GM23248 (cell line): ENCODE results near the gene GREB1.

ENCODE experiments used
- EZH2 ChIP-seq: fragments of 200-600 bp; sonication (generic); IDR thresholded peaks from 2 replicates; pipeline ENCODE4 v1.6.1; 2018; ENCODE audit warnings: antibody characterized with exemption, mild to moderate bottlenecking; ENCODE audit not compliant: insufficient read depth, poor library complexity, severe bottlenecking
- EZH2phosphoT487 ChIP-seq: fragments of 200-600 bp; sonication (generic); IDR thresholded peaks from 2 replicates; pipeline ENCODE4 v1.6.1; 2018; ENCODE audit warnings: antibody characterized with exemption, moderate library complexity, mild to moderate bottlenecking, low read depth; ENCODE audit not compliant: insufficient read depth

- TF ChIP-seq EZH2 (no peak), EZH2phosphoT487 (no peak)
Measured at GRCh38 chr2:11577101-11577883, 43.4 kb downstream of the GREB1 start.
